Activated CD8-positive, alpha-beta memory T cell treated with anti-CD3 and anti-CD28 coated beads for 4 hours (primary cell): ENCODE data around the gene ZC3H18.
A peak's percentile ranks its signal among the peaks of the same experiment; 100 is the strongest.
"Not testable (repeated sequence)": the region's sequence is repeated elsewhere in the genome, so short reads cannot be mapped to it uniquely, and the experiment has no call there.

Source experiments
- DNase-seq, 2 donors: peaks; one replicate each; pipeline ENCODE4 v3.0.0-alpha.2; 2020; ENCODE audit warnings: low read depth in 2 of 2

The ZC3H18 gene

GRCh38 chr16:88605186-88606147 lies 35.3 kb downstream of the ZC3H18 start:
- no peak for DNase-seq

- no peak for DNase-seq
Measured at GRCh38 chr16:88606148-88606757, 36.0 kb downstream of the ZC3H18 start.

GRCh38 chr16:88608076-88608475 lies 37.9 kb downstream of the ZC3H18 start:
- no peak for DNase-seq

GRCh38 chr16:88609426-88609825 lies 39.2 kb downstream of the ZC3H18 start:
- not testable (repeated sequence) for DNase-seq

- DNase-seq, result no peak
Measured at GRCh38 chr16:88610080-88610479, 39.9 kb downstream of the ZC3H18 start.

GRCh38 chr16:88610909-88611812 lies 41.0 kb downstream of the ZC3H18 start:
- DNase-seq, result no peak

GRCh38 chr16:88613293-88613692 lies 43.1 kb downstream of the ZC3H18 start:
- DNase-seq, result no peak

- DNase-seq, result no peak
Measured at GRCh38 chr16:88613911-88614817, 44.0 kb downstream of the ZC3H18 start.

- no peak for DNase-seq
Measured at GRCh38 chr16:88614818-88615580, 44.8 kb downstream of the ZC3H18 start.

- DNase-seq, result no peak
Measured at GRCh38 chr16:88616320-88616719, 46.1 kb downstream of the ZC3H18 start.

GRCh38 chr16:88616736-88617135 lies 46.5 kb downstream of the ZC3H18 start:
- DNase-seq, result no peak

GRCh38 chr16:88617268-88618031 lies 47.2 kb downstream of the ZC3H18 start:
- no peak for DNase-seq

- DNase-seq, result no peak
Measured at GRCh38 chr16:88618182-88618955, 48.2 kb downstream of the ZC3H18 start.

- DNase-seq, result no peak
Measured at GRCh38 chr16:88618956-88619667, 48.9 kb downstream of the ZC3H18 start.

GRCh38 chr16:88619859-88620815 lies 49.9 kb downstream of the ZC3H18 start:
- peak; percentile 56 to 61 for DNase-seq

GRCh38 chr16:88622125-88622524 lies 51.9 kb downstream of the ZC3H18 start:
- no peak for DNase-seq

GRCh38 chr16:88622866-88623265 lies 52.7 kb downstream of the ZC3H18 start:
- DNase-seq, result no peak
